ENCODE data around the gene CTNNA3.

The CTNNA3 gene

DNA sequence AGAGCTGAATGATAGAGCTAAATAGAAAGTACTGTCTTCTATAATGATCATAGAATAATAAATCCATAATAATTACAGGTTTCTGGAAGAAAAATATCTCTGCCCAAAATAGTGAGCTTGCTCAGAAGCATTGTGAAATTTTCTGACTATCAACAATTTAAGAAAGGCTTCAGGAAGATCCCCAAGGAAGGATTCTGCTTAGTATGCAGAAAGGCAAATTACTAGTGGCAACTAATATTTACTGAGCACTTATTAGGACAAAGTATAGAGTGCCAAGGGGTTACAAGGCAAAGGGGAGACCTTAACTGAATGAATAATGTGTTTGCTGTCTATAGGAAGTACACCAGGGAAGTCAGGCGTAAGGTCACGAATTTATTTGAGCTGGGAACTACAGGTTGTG is 928.3 kb downstream of the CTNNA3 start:
- no peak overlapping the region for H3K4me3 ChIP-seq (ENCODE audit: low read depth in 1 of 2, low read length in 2 of 2)
- no peaks in the 10 kb centered on the region for H3K9me3 ChIP-seq (ENCODE audit: control insufficient read depth in 1 of 2, low read length in 2 of 2)
- H3K27me3 ChIP-seq (ENCODE audit: low read depth, low read length): no peaks in the 10 kb centered on the region
- no peaks in the 10 kb centered on the region for H3K36me3 ChIP-seq (ENCODE audit: control insufficient read depth in 1 of 2, insufficient read depth in 2 of 2, low read length in 2 of 2)
- H3K4me1 ChIP-seq (ENCODE audit: control insufficient read depth in 1 of 2, insufficient read depth in 2 of 2, low read length in 2 of 2): no peaks in the 10 kb centered on the region
- H3K27ac ChIP-seq (ENCODE audit: low read length): no peak overlapping the region

DNA sequence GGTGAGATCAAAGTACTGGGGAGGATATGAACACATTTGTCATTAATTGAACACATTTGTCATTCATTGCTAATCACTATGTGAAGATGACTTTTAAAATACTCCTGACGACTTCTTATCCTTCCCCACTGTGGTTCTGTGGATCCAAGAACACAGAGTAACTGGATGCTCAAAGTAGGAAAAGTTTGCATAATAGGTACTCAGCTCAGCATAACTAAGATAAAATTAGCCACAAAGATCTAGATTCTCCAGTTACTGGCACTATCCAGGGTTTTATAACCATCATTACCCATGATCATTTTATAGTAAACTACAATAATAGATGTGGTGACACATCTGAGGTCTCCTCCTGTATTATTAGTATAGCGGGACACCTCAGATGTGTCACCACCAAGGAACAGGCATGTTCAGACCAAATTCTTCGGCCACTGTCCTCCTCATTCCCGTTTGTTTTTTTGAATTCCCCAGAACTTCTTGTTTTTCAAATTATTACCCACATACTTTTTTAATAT is 933.7 kb downstream of the CTNNA3 start:
- H3K4me3 ChIP-seq (ENCODE audit: low read depth in 1 of 2, low read length in 2 of 2): no peak overlapping the region
- H3K27ac ChIP-seq (ENCODE audit: low read length): no peak overlapping the region
- no peaks in the 10 kb centered on the region for H3K9me3 ChIP-seq (ENCODE audit: control insufficient read depth in 1 of 2, low read length in 2 of 2)
- H3K27me3 ChIP-seq (ENCODE audit: low read depth, low read length): no peaks in the 10 kb centered on the region
- no peaks in the 10 kb centered on the region for H3K4me1 ChIP-seq (ENCODE audit: control insufficient read depth in 1 of 2, insufficient read depth in 2 of 2, low read length in 2 of 2)
- no peaks in the 10 kb centered on the region for H3K36me3 ChIP-seq (ENCODE audit: control insufficient read depth in 1 of 2, insufficient read depth in 2 of 2, low read length in 2 of 2)

DNA sequence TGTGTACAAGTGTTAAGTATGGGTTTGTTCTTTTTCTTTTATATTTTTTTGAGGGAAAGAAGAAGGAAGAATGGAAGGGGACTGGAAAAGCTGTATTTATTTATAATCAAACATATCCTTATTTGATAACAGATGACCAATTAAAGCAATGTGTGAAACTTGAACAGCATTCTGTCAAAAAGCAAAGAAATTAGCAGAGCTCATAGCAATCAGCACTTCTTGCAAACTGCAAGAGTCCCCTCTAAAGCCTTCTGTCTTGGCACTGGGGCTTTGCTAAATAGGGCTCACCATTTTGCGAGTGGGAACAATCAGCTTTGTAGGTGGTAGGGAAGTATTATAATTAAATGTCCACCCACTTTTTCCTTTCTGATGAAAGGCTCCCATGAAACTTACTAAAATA is 935.1 kb downstream of the CTNNA3 start:
- Histone ChIP-seq H3K4me1 (ENCODE audit: control insufficient read depth in 1 of 2, insufficient read depth in 2 of 2, low read length in 2 of 2) (no peaks in the 10 kb centered on the region), H3K4me3 (ENCODE audit: low read depth in 1 of 2, low read length in 2 of 2) (no peak overlapping the region), H3K36me3 (ENCODE audit: control insufficient read depth in 1 of 2, insufficient read depth in 2 of 2, low read length in 2 of 2) (no peaks in the 10 kb centered on the region), H3K27ac (ENCODE audit: low read length) (no peak overlapping the region), H3K9me3 (ENCODE audit: control insufficient read depth in 1 of 2, low read length in 2 of 2) (no peaks in the 10 kb centered on the region), H3K27me3 (ENCODE audit: low read depth, low read length) (no peaks in the 10 kb centered on the region)

DNA sequence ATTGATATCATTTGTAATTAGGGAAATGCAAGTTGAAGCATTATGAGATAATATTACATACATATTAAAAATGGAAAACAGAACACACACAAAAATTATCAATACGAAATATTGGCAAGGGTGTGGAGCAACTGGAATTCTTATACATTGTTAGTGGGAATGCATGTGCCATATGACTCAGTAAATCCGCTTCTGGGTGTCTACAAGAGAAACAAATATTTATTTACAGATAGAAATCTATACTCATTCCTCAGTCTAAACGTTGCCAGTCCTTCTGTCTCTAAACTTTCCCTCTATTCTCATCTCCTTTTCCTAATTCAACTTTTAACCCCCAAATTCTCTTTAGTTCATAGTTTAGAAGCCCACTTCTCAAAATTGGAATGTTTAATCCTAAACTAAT is 940.5 kb downstream of the CTNNA3 start:
- no peaks in the 10 kb centered on the region for H3K4me1 ChIP-seq (ENCODE audit: control insufficient read depth in 1 of 2, insufficient read depth in 2 of 2, low read length in 2 of 2)
- H3K4me3 ChIP-seq (ENCODE audit: low read depth in 1 of 2, low read length in 2 of 2): no peak overlapping the region
- H3K9me3 ChIP-seq (ENCODE audit: control insufficient read depth in 1 of 2, low read length in 2 of 2): no peaks in the 10 kb centered on the region
- no peaks in the 10 kb centered on the region for H3K36me3 ChIP-seq (ENCODE audit: control insufficient read depth in 1 of 2, insufficient read depth in 2 of 2, low read length in 2 of 2)
- no peak overlapping the region for H3K27ac ChIP-seq (ENCODE audit: low read length)
- no peaks in the 10 kb centered on the region for H3K27me3 ChIP-seq (ENCODE audit: low read depth, low read length)

DNA sequence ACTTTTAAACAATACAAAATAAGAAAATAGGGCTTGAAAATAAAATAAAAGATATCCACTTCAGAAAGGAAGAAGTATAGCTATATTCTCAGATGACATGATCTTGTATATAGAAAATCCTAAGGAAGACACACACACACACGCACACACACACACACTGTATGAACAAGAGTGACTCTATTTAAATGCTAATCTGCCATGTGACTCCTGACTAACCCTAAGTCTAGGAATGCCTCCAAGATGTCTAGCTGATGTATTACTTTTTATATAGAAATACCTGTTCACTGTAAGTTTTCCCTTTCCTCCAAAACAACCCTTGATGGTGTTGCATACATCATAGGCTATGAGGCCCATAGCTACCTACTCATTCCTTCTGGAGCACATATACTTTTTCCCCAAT is 943.3 kb downstream of the CTNNA3 start:
- H3K4me1 ChIP-seq (ENCODE audit: control insufficient read depth in 1 of 2, insufficient read depth in 2 of 2, low read length in 2 of 2): no peaks in the 10 kb centered on the region
- no peak overlapping the region for H3K27ac ChIP-seq (ENCODE audit: low read length)
- H3K36me3 ChIP-seq (ENCODE audit: control insufficient read depth in 1 of 2, insufficient read depth in 2 of 2, low read length in 2 of 2): no peaks in the 10 kb centered on the region
- no peak overlapping the region for H3K4me3 ChIP-seq (ENCODE audit: low read depth in 1 of 2, low read length in 2 of 2)
- no peaks in the 10 kb centered on the region for H3K27me3 ChIP-seq (ENCODE audit: low read depth, low read length)
- no peaks in the 10 kb centered on the region for H3K9me3 ChIP-seq (ENCODE audit: control insufficient read depth in 1 of 2, low read length in 2 of 2)

DNA sequence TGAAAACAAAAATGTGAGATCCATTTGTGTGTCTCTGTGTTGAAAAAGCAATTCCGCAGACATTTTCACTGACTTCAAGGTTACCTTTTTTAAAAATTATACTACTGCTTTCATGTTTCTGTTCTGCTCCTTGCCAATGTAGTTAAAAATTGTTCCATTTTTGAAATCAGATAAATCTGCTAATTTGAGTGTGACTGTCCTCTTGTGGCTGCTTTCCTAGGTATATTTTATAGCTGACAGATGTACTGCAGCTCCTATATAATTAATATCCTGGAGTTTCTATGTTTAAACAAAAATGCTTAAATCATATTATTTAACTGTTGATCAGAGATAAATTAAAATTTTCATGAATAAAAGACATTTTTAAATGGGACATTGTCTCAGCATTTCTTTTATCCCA is 947.8 kb downstream of the CTNNA3 start:
- no peak overlapping the region for H3K27ac ChIP-seq (ENCODE audit: low read length)
- H3K9me3 ChIP-seq (ENCODE audit: control insufficient read depth in 1 of 2, low read length in 2 of 2): no peaks in the 10 kb centered on the region
- H3K4me1 ChIP-seq (ENCODE audit: control insufficient read depth in 1 of 2, insufficient read depth in 2 of 2, low read length in 2 of 2): no peaks in the 10 kb centered on the region
- H3K27me3 ChIP-seq (ENCODE audit: low read depth, low read length): no peaks in the 10 kb centered on the region
- no peak overlapping the region for H3K4me3 ChIP-seq (ENCODE audit: low read depth in 1 of 2, low read length in 2 of 2)
- no peaks in the 10 kb centered on the region for H3K36me3 ChIP-seq (ENCODE audit: control insufficient read depth in 1 of 2, insufficient read depth in 2 of 2, low read length in 2 of 2)

DNA sequence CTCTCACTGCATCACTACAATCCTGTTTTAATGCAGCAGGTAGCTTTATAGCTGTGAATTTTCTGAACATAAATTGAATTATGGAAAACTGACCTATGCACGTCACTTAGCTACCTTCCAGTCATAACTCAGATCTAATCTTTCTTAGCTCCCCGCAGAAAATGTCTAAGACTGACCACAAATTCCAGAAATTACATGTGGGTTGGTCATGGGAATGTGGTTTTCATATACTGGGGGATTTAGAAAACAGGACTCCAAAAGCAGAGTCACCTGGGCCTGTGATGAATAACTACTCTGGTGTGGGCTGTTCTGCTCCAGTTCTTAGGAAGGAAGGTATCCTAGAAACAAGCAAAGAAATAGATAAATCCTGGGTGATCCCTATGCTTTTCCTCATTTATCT is 948.5 kb downstream of the CTNNA3 start:
- no peak overlapping the region for H3K4me3 ChIP-seq (ENCODE audit: low read depth in 1 of 2, low read length in 2 of 2)
- no peak overlapping the region for H3K27ac ChIP-seq (ENCODE audit: low read length)
- no peaks in the 10 kb centered on the region for H3K9me3 ChIP-seq (ENCODE audit: control insufficient read depth in 1 of 2, low read length in 2 of 2)
- no peaks in the 10 kb centered on the region for H3K4me1 ChIP-seq (ENCODE audit: control insufficient read depth in 1 of 2, insufficient read depth in 2 of 2, low read length in 2 of 2)
- no peaks in the 10 kb centered on the region for H3K36me3 ChIP-seq (ENCODE audit: control insufficient read depth in 1 of 2, insufficient read depth in 2 of 2, low read length in 2 of 2)
- H3K27me3 ChIP-seq (ENCODE audit: low read depth, low read length): no peaks in the 10 kb centered on the region

DNA sequence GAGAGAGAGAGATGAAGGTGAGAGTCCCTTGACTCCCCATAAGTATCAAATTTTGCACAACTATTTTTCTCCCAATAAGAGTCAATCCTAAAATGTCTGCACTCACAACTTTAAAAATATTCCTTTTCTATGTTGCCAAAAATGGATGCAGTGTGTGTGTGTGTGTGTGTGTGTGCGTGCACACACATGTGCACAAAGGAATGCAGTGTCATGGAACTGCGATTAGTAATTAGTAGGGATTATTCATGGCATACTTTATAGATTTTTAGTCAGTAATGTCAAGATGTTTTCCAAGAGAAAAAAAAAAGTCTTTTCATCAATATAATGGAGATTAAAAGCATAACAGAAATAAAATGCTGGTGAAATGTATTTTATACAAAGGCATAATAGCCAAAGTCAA is 949.3 kb downstream of the CTNNA3 start:
- H3K27me3 ChIP-seq (ENCODE audit: low read depth, low read length): no peaks in the 10 kb centered on the region
- H3K27ac ChIP-seq (ENCODE audit: low read length): no peak overlapping the region
- H3K9me3 ChIP-seq (ENCODE audit: control insufficient read depth in 1 of 2, low read length in 2 of 2): no peaks in the 10 kb centered on the region
- H3K36me3 ChIP-seq (ENCODE audit: control insufficient read depth in 1 of 2, insufficient read depth in 2 of 2, low read length in 2 of 2): no peaks in the 10 kb centered on the region
- no peaks in the 10 kb centered on the region for H3K4me1 ChIP-seq (ENCODE audit: control insufficient read depth in 1 of 2, insufficient read depth in 2 of 2, low read length in 2 of 2)
- no peak overlapping the region for H3K4me3 ChIP-seq (ENCODE audit: low read depth in 1 of 2, low read length in 2 of 2)

DNA sequence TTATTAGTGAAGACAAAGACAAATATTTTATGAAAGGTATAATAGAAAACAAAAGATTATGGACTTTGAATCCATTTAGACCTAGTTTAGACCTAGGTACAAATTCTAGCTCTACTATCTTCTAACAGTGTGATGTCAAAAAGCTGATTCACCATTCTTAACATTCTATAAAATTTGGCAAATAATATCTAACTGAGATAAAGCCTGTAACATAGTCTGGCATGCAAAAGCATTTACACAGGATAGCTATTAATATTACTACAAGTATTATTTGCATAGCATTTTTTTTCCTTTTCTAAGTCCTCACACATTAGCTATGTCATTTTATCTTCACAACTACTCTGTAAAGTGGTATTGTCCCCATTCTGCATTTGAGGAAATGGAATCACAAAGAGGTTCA is 949.7 kb downstream of the CTNNA3 start:
- Histone ChIP-seq H3K36me3 (ENCODE audit: control insufficient read depth in 1 of 2, insufficient read depth in 2 of 2, low read length in 2 of 2) (no peaks in the 10 kb centered on the region), H3K9me3 (ENCODE audit: control insufficient read depth in 1 of 2, low read length in 2 of 2) (no peaks in the 10 kb centered on the region), H3K27me3 (ENCODE audit: low read depth, low read length) (no peaks in the 10 kb centered on the region), H3K4me1 (ENCODE audit: control insufficient read depth in 1 of 2, insufficient read depth in 2 of 2, low read length in 2 of 2) (no peaks in the 10 kb centered on the region), H3K27ac (ENCODE audit: low read length) (no peak overlapping the region), H3K4me3 (ENCODE audit: low read depth in 1 of 2, low read length in 2 of 2) (no peak overlapping the region)

DNA sequence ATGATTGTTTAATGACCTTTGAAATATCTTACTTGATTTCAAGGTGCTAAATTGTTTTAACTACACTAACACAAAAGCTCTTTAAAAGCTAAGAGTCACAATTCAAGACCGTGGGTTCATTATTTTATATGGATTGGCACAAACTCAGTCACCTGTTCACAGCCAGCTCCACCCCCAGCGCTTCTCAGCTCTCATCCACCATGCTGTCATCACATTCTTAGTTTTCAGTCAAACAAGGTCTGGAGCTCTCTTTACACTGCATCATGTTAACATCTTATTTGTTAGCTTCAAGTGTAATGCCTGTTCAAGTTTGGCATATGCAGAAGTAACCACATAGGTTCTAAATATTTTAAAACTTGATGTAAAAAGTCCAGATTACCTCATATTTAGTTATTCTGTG is 951.1 kb downstream of the CTNNA3 start:
- H3K27ac ChIP-seq (ENCODE audit: low read length): no peak overlapping the region
- H3K4me3 ChIP-seq (ENCODE audit: low read depth in 1 of 2, low read length in 2 of 2): no peak overlapping the region
- no peaks in the 10 kb centered on the region for H3K36me3 ChIP-seq (ENCODE audit: control insufficient read depth in 1 of 2, insufficient read depth in 2 of 2, low read length in 2 of 2)
- H3K4me1 ChIP-seq (ENCODE audit: control insufficient read depth in 1 of 2, insufficient read depth in 2 of 2, low read length in 2 of 2): no peaks in the 10 kb centered on the region
- no peaks in the 10 kb centered on the region for H3K27me3 ChIP-seq (ENCODE audit: low read depth, low read length)
- no peaks in the 10 kb centered on the region for H3K9me3 ChIP-seq (ENCODE audit: control insufficient read depth in 1 of 2, low read length in 2 of 2)

DNA sequence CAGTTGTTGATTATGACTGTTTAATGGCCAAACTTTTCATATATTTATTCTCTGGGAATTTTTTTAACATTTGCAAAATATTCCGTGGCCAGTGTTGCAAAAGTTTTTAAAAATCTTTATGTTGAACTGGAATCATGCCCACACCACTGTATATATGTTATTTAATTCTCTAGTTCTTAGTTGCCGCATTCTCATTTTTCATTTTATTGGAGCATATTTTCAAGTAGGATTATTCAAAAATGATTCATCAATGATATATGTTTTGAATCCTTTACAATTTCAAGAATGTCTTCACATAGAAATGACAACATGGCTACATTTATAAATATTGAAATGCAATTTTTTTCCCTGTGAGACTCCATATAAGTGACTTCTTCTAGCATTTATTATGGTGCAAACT is 958.8 kb downstream of the CTNNA3 start:
- no peak overlapping the region for H3K27ac ChIP-seq (ENCODE audit: low read length)
- H3K36me3 ChIP-seq (ENCODE audit: control insufficient read depth in 1 of 2, insufficient read depth in 2 of 2, low read length in 2 of 2): no peaks in the 10 kb centered on the region
- no peaks in the 10 kb centered on the region for H3K9me3 ChIP-seq (ENCODE audit: control insufficient read depth in 1 of 2, low read length in 2 of 2)
- no peaks in the 10 kb centered on the region for H3K27me3 ChIP-seq (ENCODE audit: low read depth, low read length)
- H3K4me3 ChIP-seq (ENCODE audit: low read depth in 1 of 2, low read length in 2 of 2): no peak overlapping the region
- no peaks in the 10 kb centered on the region for H3K4me1 ChIP-seq (ENCODE audit: control insufficient read depth in 1 of 2, insufficient read depth in 2 of 2, low read length in 2 of 2)

DNA sequence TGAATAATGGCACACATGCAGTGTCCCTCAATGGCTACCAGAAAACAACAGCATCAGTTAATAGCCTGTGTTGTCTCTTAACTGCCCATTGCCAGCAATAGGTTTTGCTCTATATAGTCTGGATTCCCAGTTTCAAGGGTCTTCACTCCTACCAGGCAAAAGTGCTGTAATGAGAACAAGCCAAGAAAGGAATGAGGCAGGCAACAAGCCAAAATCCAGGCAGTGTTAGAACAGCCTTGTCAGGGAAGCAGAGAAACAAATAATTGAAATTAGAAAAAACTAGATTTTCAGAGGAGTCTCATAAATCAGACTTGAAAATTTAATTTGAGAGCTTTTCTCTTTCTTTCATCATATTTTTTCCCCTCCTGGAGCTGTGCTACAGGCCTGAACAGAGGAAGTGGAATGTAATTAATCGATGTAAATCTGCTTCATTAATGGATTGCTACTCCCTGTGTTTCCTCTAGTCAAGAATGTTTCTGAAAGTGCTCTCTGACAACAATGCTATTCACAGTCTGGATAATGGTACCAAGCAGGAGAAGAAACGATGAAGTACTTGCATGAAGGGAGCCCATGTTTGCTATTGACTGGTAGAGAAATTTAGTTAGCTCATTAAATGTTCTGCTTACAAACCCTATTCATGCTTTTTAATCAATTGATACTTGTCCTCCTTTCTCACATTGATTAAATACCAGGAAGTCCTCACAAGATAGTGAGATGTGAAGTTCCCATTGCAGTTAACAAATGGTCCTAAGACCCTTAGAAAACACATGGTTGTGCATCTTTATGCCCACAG is 972.2 kb downstream of the CTNNA3 start:
- no peak overlapping the region for H3K4me3 ChIP-seq (ENCODE audit: low read depth in 1 of 2, low read length in 2 of 2)
- no peaks in the 10 kb centered on the region for H3K27me3 ChIP-seq (ENCODE audit: low read depth, low read length)
- no peaks in the 10 kb centered on the region for H3K4me1 ChIP-seq (ENCODE audit: control insufficient read depth in 1 of 2, insufficient read depth in 2 of 2, low read length in 2 of 2)
- H3K36me3 ChIP-seq (ENCODE audit: control insufficient read depth in 1 of 2, insufficient read depth in 2 of 2, low read length in 2 of 2): no peaks in the 10 kb centered on the region
- no peak overlapping the region for H3K27ac ChIP-seq (ENCODE audit: low read length)
- H3K9me3 ChIP-seq (ENCODE audit: control insufficient read depth in 1 of 2, low read length in 2 of 2): no peaks in the 10 kb centered on the region

Measured in muscle layer of duodenum (tissue), 2 donors.